Keratinocyte (primary cell): Measurements from ENCODE around the gene CHRDL1. TPM values are rescaled to one million over a fixed set of nuclear protein-coding genes. Genes with fewer than 3 reads are reported as not detected.

Experiments used
- DNase-seq: peaks from one replicate; pipeline ENCODE4 v3.0.0-alpha.2; 2011; ENCODE audit warnings: low read depth, missing footprints, low spot score
- FAIRE-seq: peaks from 2 replicates; lab custom pipeline; 2011; peaks lifted over from hg19 to GRCh38; lab: Jason Lieb, UNC
- H2AFZ ChIP-seq: 2 replicates; pipeline ENCODE4 v1.6.0; 2012; ENCODE audit warnings: low read length, control low read depth, inconsistent platforms; ENCODE audit not compliant: control insufficient read depth
- H3K27ac ChIP-seq: 2 replicates; pipeline ENCODE4 v1.5.1; 2011; ENCODE audit warnings: low read length; ENCODE audit not compliant: control insufficient read depth, insufficient read depth
- H3K27me3 ChIP-seq: 3 replicates; pipeline ENCODE4 v1.6.0; 2011; ENCODE audit warnings: low read length; ENCODE audit not compliant: control insufficient read depth, insufficient read depth; ENCODE audit errors: extremely low read depth
- H3K36me3 ChIP-seq, 2 experiments: 2 replicates in 1 of 2; 3 replicates in 1 of 2; pipeline ENCODE4 v1.5.1; 2011; ENCODE audit warnings: low read length in 2 of 2, mild to moderate bottlenecking in 1 of 2; ENCODE audit not compliant: control insufficient read depth in 2 of 2, insufficient read depth in 2 of 2; ENCODE audit errors: extremely low read depth in 1 of 2
- H3K4me1 ChIP-seq: 3 replicates; pipeline ENCODE4 v1.5.1; 2011; ENCODE audit warnings: low read length; ENCODE audit not compliant: control insufficient read depth, insufficient read depth; ENCODE audit errors: extremely low read depth
- H3K4me2 ChIP-seq: 3 replicates; pipeline ENCODE4 v1.6.0; 2011; ENCODE audit warnings: low read depth, low read length; ENCODE audit not compliant: control insufficient read depth, insufficient read depth; ENCODE audit errors: extremely low read depth
- H3K4me3 ChIP-seq, 3 experiments: fragments of 200-600 bp in 1 of 3; sonication (generic) in 1 of 3; 2 replicates in 2 of 3; 3 replicates in 1 of 3; pipeline ENCODE4 v1.5.1; 2011 to 2016; ENCODE audit warnings: low read length in 3 of 3, mild to moderate bottlenecking in 3 of 3, control low read depth in 2 of 3, inconsistent platforms in 1 of 3, low read depth in 1 of 3, mixed read lengths in 1 of 3, mixed run types in 1 of 3, moderate library complexity in 1 of 3; ENCODE audit not compliant: control insufficient read depth in 2 of 3, insufficient read depth in 2 of 3; ENCODE audit errors: extremely low read depth in 1 of 3
- H3K79me2 ChIP-seq: 2 replicates; pipeline ENCODE4 v1.6.0; 2012; ENCODE audit warnings: low read length; ENCODE audit not compliant: control insufficient read depth, insufficient read depth
- H3K9ac ChIP-seq: 3 replicates; pipeline ENCODE4 v1.6.0; 2011; ENCODE audit warnings: low read length; ENCODE audit not compliant: control insufficient read depth, insufficient read depth; ENCODE audit errors: extremely low read depth
- H3K9me1 ChIP-seq: 3 replicates; pipeline ENCODE4 v1.6.0; 2011; ENCODE audit warnings: low read length; ENCODE audit not compliant: control insufficient read depth, insufficient read depth; ENCODE audit errors: extremely low read depth
- H3K9me3 ChIP-seq: 2 replicates; pipeline ENCODE4 v1.5.1; 2012; ENCODE audit warnings: low read depth, low read length; ENCODE audit not compliant: control insufficient read depth
- H4K20me1 ChIP-seq: 3 replicates; pipeline ENCODE4 v1.6.0; 2011; ENCODE audit warnings: low read length; ENCODE audit not compliant: control insufficient read depth, insufficient read depth; ENCODE audit errors: extremely low read depth
- EZH2 ChIP-seq: IDR thresholded peaks from one replicate; pipeline ENCODE4 v1.6.1; 2012; ENCODE audit warnings: inconsistent platforms, mild to moderate bottlenecking, low read length, moderate library complexity
- dilution Hi-C: fragments of 300-500 bp; cut with MboI; formaldehyde crosslinking; loops from one replicate; pipeline ENCODE4 v1.7.0; 2020; ENCODE audit warnings: low sequenced_read_pairs; ENCODE audit not compliant: extremely low pct_ligation_motif_present
- polyA plus RNA-seq, 5 experiments: library from polyadenylated mRNA; depleted of rRNA in 3 of 5; stranded (reverse) in 3 of 5; stranded (forward) in 1 of 5; unstranded in 1 of 5; fragments of >200 nt; gene quantifications; 1 replicate in 1 of 5; 2 replicates in 3 of 5; 3 replicates in 1 of 5; pipeline versions ENCODE4 v1.2.1 to v1.2.3, GENCODE V29; 2011 to 2012; ENCODE audit warnings: missing spikeins in 2 of 5, low read depth in 1 of 5, low replicate concordance in 1 of 5
- TF ChIP-seq, protein P1 (sequence below), 3 experiments: IDR thresholded peaks in 1 of 3; conservative IDR thresholded peaks in 1 of 3; optimal IDR thresholded peaks in 1 of 3; 2 replicates in 2 of 3; 3 replicates in 1 of 3; pipeline versions ENCODE3 to v1.5.1; 2011; ENCODE audit warnings: low read length in 3 of 3, mild to moderate bottlenecking in 3 of 3, moderate library complexity in 2 of 3, control low read depth in 1 of 3, inconsistent platforms in 1 of 3; ENCODE audit not compliant: insufficient read depth in 2 of 3; ENCODE audit errors: extremely low read depth in 1 of 3

Gene CHRDL1
- polyA plus RNA-seq, 1 donor (not counting 4 experiments of a cell fraction or from before 2014, with no cell fraction given): not detected

DNA sequence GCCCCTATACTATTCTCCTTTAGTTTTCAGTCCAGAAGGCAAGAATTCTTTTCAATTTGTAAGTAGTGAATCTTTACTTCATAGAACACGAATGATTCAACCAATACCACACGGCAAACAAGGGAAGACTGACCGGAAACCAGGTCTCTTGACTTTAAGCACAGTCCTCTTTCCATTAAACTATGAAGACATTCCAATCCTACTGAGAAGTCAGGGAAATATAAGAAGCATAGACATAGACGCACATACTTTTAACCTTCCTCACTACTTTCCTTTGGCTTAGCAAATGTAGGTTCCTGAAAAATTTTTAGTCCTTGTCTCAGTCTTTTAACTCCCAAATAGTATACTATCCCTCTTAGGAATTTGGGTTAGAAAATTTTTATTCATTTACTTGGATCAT, 9.1 kb downstream of the CHRDL1 start:
- Histone ChIP-seq H3K9me3 (no peaks in the 10 kb centered on the region), H4K20me1 (no peaks in the 10 kb centered on the region), H3K4me1 (no peaks in the 10 kb centered on the region), H3K27ac (no peak overlapping the region), H3K27me3 (no peaks in the 10 kb centered on the region), H3K9me1 (no peaks in the 10 kb centered on the region), H3K4me3 (no peak overlapping the region), H3K9ac (no peak overlapping the region), H3K4me2 (no peak overlapping the region), H3K36me3 (no peaks in the 10 kb centered on the region), H3K79me2 (no peaks in the 10 kb centered on the region), H2AFZ (no peak overlapping the region)
- dilution Hi-C loops: no loop called here
- TF ChIP-seq, protein P1, sequence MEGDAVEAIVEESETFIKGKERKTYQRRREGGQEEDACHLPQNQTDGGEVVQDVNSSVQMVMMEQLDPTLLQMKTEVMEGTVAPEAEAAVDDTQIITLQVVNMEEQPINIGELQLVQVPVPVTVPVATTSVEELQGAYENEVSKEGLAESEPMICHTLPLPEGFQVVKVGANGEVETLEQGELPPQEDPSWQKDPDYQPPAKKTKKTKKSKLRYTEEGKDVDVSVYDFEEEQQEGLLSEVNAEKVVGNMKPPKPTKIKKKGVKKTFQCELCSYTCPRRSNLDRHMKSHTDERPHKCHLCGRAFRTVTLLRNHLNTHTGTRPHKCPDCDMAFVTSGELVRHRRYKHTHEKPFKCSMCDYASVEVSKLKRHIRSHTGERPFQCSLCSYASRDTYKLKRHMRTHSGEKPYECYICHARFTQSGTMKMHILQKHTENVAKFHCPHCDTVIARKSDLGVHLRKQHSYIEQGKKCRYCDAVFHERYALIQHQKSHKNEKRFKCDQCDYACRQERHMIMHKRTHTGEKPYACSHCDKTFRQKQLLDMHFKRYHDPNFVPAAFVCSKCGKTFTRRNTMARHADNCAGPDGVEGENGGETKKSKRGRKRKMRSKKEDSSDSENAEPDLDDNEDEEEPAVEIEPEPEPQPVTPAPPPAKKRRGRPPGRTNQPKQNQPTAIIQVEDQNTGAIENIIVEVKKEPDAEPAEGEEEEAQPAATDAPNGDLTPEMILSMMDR (optimal IDR thresholded peaks at IDR 0.05 in 1 of 3, IDR thresholded peaks at IDR 0.05 in 1 of 3, conservative IDR thresholded peaks at IDR 0.05 in 1 of 3; ENCODE audit: extremely low read depth in 1 of 3, insufficient read depth in 2 of 3, low read length in 3 of 3): no peak
- no peak for TF ChIP-seq EZH2
- FAIRE-seq: no peak
- no peak for DNase-seq

DNA sequence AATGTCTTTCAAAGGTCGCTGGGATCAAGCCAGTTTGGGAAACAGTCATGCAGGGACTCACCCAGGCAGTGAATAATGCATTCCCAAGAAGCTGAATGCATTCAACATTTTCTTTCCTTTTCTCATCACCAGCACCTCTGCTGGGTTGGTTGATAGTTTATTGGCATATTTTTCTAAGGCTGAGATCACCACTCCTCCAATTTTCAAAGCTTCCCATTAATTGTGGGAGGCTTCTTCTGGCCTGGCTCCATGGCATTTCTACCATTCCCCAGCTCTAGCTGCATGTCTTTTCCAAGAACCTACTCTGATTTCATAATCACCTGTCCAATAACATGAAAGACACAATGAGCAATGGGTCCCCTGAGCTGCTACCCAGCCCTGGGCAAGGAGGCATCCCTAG, 35.8 kb downstream of the CHRDL1 start:
- H3K9me3 ChIP-seq: no peaks in the 10 kb centered on the region
- no peak overlapping the region for H3K4me3 ChIP-seq
- no peak overlapping the region for H3K4me2 ChIP-seq
- H3K79me2 ChIP-seq: no peaks in the 10 kb centered on the region
- H3K9ac ChIP-seq: no peak overlapping the region
- H3K27ac ChIP-seq: no peak overlapping the region
- DNase-seq (no peak), FAIRE-seq (no peak)
- no peak overlapping the region for H2AFZ ChIP-seq
- H3K27me3 ChIP-seq: no peaks in the 10 kb centered on the region
- H3K4me1 ChIP-seq: no peaks in the 10 kb centered on the region
- no peaks in the 10 kb centered on the region for H4K20me1 ChIP-seq
- H3K36me3 ChIP-seq: no peaks in the 10 kb centered on the region
- H3K9me1 ChIP-seq: no peaks in the 10 kb centered on the region
- TF ChIP-seq, protein P1 (optimal IDR thresholded peaks at IDR 0.05 in 1 of 3, IDR thresholded peaks at IDR 0.05 in 1 of 3, conservative IDR thresholded peaks at IDR 0.05 in 1 of 3; ENCODE audit: extremely low read depth in 1 of 3, insufficient read depth in 2 of 3, low read length in 3 of 3): no peak
- no peak for TF ChIP-seq EZH2
- dilution Hi-C loops: no loop called here
